HFFc6 (cell line): ENCODE results near the gene RAB3B. TPM values are rescaled to one million over a fixed set of nuclear protein-coding genes. Genes with fewer than 3 reads are reported as not detected.
"Not testable (repeated sequence)": the region's sequence is repeated elsewhere in the genome, so short reads cannot be mapped to it uniquely, and the experiment has no call there.

Source experiments
- DNase-seq: peaks from one replicate; pipeline ENCODE4 v3.0.0-alpha.2; 2018
- H3K27ac Mint-ChIP-seq: 2 replicates; pipeline ENCODE4 v1.8.0; 2020; ENCODE audit warnings: mild to moderate bottlenecking, mixed read lengths
- H3K27me3 Mint-ChIP-seq: 2 replicates; pipeline ENCODE4 v1.8.0; 2021; ENCODE audit warnings: mild to moderate bottlenecking, moderate library complexity, mixed read lengths; ENCODE audit not compliant: insufficient read depth
- H3K36me3 Mint-ChIP-seq: 2 replicates; pipeline ENCODE4 v1.8.0; 2021; ENCODE audit warnings: low read depth, mixed read lengths
- H3K4me1 Mint-ChIP-seq: 2 replicates; pipeline ENCODE4 v1.8.0; 2020; ENCODE audit warnings: low read depth, mixed read lengths
- H3K4me3 Mint-ChIP-seq: 2 replicates; pipeline ENCODE4 v1.8.0; 2020; ENCODE audit warnings: mild to moderate bottlenecking, moderate library complexity, mixed read lengths
- H3K9me3 Mint-ChIP-seq: 2 replicates; pipeline ENCODE4 v1.8.0; 2020; ENCODE audit warnings: mild to moderate bottlenecking, mixed read lengths
- total RNA-seq, 6 experiments: library from RNA; stranded (reverse); fragmentation: NEBNext Ultra II Directional; extraction: Animal tissue kit (Norgen Biotek cat#: 25700); gene quantifications; 2 replicates in 1 of 6; 3 replicates in 5 of 6; pipeline ENCODE4 v1.2.3, GENCODE V29; 2021
- TF ChIP-seq, protein P1 (sequence below): fragments of 200-600 bp; sonication (generic); IDR thresholded peaks from 2 replicates; pipeline ENCODE4 v1.5.0; 2021; ENCODE audit warnings: antibody characterized with exemption, mild to moderate bottlenecking

Gene RAB3B
- total RNA-seq, 6 experiments from 2014 or later, result 138 to 174 (median 157) TPM

DNA sequence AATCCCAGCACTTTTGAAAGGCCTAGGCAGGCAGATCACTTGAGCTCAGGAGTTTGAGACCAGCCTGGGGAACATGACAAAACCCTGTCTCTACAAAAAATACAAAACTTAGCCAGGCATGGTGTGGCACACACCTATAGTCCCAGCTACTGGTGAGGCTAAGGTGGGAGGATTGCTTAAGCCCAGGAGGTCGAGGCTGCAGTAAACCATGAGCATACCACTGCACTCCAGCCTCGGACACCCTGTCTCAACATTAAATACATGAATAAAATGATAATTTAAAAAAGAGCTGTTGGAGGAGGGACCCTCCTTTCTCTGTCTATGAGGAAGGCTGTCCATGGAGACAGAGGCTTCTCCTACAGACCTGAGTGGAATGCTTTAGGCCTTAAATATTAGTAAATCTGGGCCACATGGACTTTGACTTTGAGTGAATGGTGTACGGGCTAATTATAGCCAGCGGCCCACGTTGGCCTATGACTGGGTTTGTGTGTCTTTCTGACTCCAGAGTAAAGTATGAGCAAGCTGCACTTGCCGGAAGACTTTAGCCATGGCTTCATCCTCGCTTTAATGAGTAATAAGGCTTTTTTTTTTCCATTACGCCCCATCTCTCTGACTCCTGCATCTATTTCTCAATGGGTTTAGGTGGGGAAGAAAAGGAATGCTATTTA is 21.3 kb downstream of the RAB3B start:
- peak overlapping the region; percentile 100 for H3K27ac Mint-ChIP-seq
- H3K36me3 Mint-ChIP-seq, result peaks cover 42% of the 10 kb centered on the region
- H3K9me3 Mint-ChIP-seq, result no peaks in the 10 kb centered on the region
- TF ChIP-seq, protein P1, sequence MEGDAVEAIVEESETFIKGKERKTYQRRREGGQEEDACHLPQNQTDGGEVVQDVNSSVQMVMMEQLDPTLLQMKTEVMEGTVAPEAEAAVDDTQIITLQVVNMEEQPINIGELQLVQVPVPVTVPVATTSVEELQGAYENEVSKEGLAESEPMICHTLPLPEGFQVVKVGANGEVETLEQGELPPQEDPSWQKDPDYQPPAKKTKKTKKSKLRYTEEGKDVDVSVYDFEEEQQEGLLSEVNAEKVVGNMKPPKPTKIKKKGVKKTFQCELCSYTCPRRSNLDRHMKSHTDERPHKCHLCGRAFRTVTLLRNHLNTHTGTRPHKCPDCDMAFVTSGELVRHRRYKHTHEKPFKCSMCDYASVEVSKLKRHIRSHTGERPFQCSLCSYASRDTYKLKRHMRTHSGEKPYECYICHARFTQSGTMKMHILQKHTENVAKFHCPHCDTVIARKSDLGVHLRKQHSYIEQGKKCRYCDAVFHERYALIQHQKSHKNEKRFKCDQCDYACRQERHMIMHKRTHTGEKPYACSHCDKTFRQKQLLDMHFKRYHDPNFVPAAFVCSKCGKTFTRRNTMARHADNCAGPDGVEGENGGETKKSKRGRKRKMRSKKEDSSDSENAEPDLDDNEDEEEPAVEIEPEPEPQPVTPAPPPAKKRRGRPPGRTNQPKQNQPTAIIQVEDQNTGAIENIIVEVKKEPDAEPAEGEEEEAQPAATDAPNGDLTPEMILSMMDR, result no peak
- DNase-seq, result peak; percentile 93
- H3K4me3 Mint-ChIP-seq, result peak overlapping the region; percentile 60
- peaks cover 64% of the 10 kb centered on the region for H3K4me1 Mint-ChIP-seq
- no peaks in the 10 kb centered on the region for H3K27me3 Mint-ChIP-seq

DNA sequence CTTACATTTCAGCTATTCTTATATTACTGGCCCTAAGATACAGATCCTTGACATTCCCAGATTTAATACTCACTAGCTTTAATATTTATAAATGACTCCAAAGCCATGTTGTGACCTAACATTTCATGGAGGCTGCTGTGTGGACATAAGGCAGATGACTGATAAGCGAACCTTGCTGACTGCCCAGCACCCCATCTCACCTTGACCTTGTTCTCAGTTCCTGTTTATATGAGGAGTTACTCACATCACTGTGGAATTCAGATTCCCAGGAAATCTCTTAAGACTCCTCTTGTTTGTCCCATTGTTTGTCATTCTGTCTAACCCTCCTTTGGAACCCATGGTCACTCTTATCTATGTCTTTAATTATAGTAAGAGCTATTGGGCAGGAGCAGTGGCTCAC is 21.9 kb downstream of the RAB3B start:
- Mint-ChIP-seq H3K9me3 (no peaks in the 10 kb centered on the region), H3K27me3 (no peaks in the 10 kb centered on the region), H3K4me3 (peak overlapping the region; percentile 31), H3K4me1 (peaks cover 58% of the 10 kb centered on the region), H3K27ac (peak overlapping the region; percentile 100), H3K36me3 (peaks cover 42% of the 10 kb centered on the region)
- TF ChIP-seq, protein P1, result no peak
- DNase-seq, result no peak

DNA sequence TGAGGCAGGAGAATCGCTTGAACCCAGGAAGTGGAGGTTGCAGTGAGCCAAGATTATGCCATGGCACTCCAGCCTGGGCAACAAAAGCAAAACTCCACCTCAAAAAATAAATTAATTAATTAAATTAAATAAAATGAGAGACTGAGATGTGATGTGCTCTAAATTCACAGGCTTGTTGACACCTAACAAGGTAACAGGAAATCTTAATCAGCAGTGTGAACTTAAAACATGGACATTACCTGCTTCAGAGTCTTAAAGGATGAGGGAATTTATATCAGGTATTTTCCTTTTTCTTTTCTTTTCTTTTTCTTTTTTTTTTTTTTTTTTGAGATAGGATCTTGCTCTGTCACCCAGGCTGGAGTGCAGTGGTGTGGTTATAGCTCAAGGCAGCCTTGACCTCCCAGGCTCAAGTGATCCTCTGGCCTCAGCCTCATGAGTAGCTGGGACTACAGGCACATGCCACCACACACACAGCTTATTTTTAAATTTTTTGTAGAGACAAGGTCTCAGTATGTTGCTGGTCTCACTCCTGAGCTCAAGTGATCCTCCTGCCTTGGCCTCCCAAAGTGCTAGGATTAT is 23.2 kb downstream of the RAB3B start:
- not testable (repeated sequence) for H3K9me3 Mint-ChIP-seq, DNase-seq, H3K27ac Mint-ChIP-seq, H3K27me3 Mint-ChIP-seq, H3K4me3 Mint-ChIP-seq
- peaks cover 38% of the 10 kb centered on the region for H3K36me3 Mint-ChIP-seq
- H3K4me1 Mint-ChIP-seq, result peaks cover 45% of the 10 kb centered on the region

DNA sequence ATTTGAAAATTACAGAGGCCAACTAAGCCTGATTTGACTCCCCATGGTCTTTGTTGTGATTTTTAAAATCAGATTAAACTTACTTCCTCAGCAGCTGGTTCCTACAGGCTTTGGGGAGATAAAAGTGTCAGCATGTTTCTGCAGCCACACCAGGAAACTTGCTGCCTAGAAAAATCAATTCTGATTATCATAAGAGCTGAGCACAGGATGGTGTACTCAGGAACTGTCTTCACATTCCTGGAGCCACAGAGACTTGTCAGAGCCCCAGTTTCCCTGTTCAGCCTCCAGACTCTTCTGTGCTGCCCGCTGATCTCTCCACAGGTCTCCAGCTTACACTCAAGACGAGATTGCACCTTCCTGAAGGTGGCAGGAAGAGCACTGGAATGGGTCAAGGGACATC is 23.9 kb downstream of the RAB3B start:
- no peaks in the 10 kb centered on the region for H3K27me3 Mint-ChIP-seq
- H3K27ac Mint-ChIP-seq, result no peak overlapping the region; the same call in 1 of the 2 replicates
- TF ChIP-seq, protein P1, result no peak
- H3K36me3 Mint-ChIP-seq, result peaks cover 34% of the 10 kb centered on the region
- peaks cover 40% of the 10 kb centered on the region for H3K4me1 Mint-ChIP-seq
- H3K9me3 Mint-ChIP-seq, result no peaks in the 10 kb centered on the region
- H3K4me3 Mint-ChIP-seq, result no peak overlapping the region
- DNase-seq, result no peak

DNA sequence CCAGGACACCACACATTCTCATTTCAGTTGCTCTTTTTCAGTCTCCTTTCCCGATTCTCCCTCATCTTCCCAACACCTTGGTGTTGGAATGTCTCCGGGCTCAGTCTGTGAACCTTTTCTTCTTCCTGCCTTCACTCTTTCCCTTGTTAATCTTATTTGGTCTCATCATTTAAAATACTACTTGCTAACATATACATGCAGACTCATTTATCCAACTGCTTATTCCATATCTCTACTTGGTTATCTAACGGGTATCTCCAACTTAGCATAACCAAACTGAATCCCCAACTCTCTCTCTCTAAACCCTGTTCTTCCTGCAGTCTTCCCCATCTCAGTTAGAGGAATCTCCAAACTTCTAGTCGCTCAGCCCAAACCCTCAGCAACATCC is 26.2 kb downstream of the RAB3B start:
- TF ChIP-seq, protein P1, result no peak
- Mint-ChIP-seq H3K36me3 (peaks cover 36% of the 10 kb centered on the region), H3K4me3 (no peak overlapping the region), H3K27me3 (no peaks in the 10 kb centered on the region; the same call in none of the 2 replicates), H3K9me3 (no peaks in the 10 kb centered on the region), H3K4me1 (peaks cover 33% of the 10 kb centered on the region), H3K27ac (no peak overlapping the region)
- no peak for DNase-seq

DNA sequence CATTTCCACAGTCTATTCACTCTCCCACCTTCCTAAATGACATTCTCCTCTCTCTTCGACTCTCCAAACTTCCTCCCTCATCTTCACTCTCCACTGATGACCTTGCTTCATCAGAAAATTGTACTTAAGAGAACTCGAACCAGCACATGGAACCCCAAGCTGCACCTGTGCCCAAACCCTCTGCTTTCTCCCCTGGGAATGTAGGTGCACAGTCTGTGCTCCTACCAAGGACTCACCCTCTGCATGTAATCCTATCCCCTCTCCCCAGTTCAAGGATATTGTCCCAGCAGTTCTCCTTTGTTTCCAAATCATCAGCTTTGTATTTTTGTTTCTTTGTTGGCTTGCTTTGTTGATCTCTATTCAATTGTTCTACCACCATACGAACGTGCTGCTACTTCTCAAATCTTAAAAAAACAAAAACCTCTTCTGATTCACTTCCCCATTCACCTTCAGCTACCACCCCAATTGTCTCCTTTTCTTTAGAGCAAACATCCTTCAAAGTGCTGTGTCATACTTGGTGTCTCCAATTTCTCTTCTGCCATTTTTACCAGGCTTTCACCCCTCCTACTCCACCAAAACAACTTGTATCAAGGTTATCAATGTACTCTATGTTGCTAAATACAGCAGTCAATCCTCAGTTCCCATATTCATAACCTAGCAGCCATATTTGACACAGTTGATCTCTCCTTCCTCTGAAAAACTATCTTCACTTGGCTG is 26.8 kb downstream of the RAB3B start:
- Mint-ChIP-seq H3K36me3 (peaks cover 40% of the 10 kb centered on the region), H3K9me3 (no peaks in the 10 kb centered on the region), H3K27ac (no peak overlapping the region), H3K27me3 (no peaks in the 10 kb centered on the region; the same call in none of the 2 replicates), H3K4me3 (no peak overlapping the region), H3K4me1 (peaks cover 28% of the 10 kb centered on the region)
- TF ChIP-seq, protein P1, result no peak
- no peak for DNase-seq
